ENCODE measurements around the gene PROX1.

The PROX1 gene

DNA sequence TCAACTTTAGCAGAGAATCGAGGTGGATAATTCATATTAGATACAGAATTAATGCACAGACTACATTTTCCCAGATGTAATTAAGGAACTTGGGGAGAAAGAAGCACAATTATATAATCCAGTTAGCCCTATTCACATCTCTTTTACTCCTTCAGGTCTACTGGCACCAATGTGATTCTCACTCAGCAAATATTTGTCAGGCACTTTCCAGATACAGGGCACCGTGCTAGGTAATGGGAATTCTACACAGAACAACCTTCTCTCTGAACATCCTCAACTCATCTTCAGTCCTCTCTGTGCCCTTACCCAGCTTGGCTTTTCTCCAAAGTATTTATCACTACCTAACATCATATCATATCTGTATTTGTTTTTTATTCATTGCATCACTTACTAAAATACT, 15.6 kb upstream of the PROX1 start:
- H3K4me1 ChIP-seq (ENCODE audit: control insufficient read depth in 1 of 2, insufficient read depth in 1 of 2, low read depth in 1 of 2, low read length in 1 of 2): no peaks in the 10 kb centered on the region
- no peaks in the 10 kb centered on the region for H3K36me3 ChIP-seq
- no peaks in the 10 kb centered on the region for H3K9me3 ChIP-seq
- TF ChIP-seq CTCF (IDR thresholded peaks at IDR 0.05): no peak
- H3K27me3 ChIP-seq: peaks cover 15% of the 10 kb centered on the region
- no peak overlapping the region for H3K4me3 ChIP-seq (ENCODE audit: low read depth in 1 of 2, low read length in 1 of 2)
- H3K27ac ChIP-seq: no peak overlapping the region

GRCh38 chr1:213973129-213973528, 14.6 kb upstream of the PROX1 start:
- no peaks in the 10 kb centered on the region for H3K36me3 ChIP-seq
- no peak overlapping the region for H3K4me3 ChIP-seq (ENCODE audit: low read depth in 1 of 2, low read length in 1 of 2)
- no peaks in the 10 kb centered on the region for H3K9me3 ChIP-seq
- H3K27ac ChIP-seq: no peak overlapping the region
- H3K4me1 ChIP-seq (ENCODE audit: control insufficient read depth in 1 of 2, insufficient read depth in 1 of 2, low read depth in 1 of 2, low read length in 1 of 2): no peaks in the 10 kb centered on the region
- TF ChIP-seq CTCF (IDR thresholded peaks at IDR 0.05): no peak
- peaks cover 25% of the 10 kb centered on the region for H3K27me3 ChIP-seq

- no peaks in the 10 kb centered on the region for H3K9me3 ChIP-seq
- TF ChIP-seq CTCF (IDR thresholded peaks at IDR 0.05): no peak
- no peaks in the 10 kb centered on the region for H3K4me1 ChIP-seq (ENCODE audit: control insufficient read depth in 1 of 2, insufficient read depth in 1 of 2, low read depth in 1 of 2, low read length in 1 of 2)
- H3K36me3 ChIP-seq: no peaks in the 10 kb centered on the region
- H3K4me3 ChIP-seq (ENCODE audit: low read depth in 1 of 2, low read length in 1 of 2): no peak overlapping the region
- no peak overlapping the region for H3K27ac ChIP-seq
- peaks cover 62% of the 10 kb centered on the region for H3K27me3 ChIP-seq
Observed at GRCh38 chr1:213976665-213977485, 10.9 kb upstream of the PROX1 start.

GRCh38 chr1:213977486-213977842, 10.3 kb upstream of the PROX1 start:
- no peak for TF ChIP-seq CTCF (IDR thresholded peaks at IDR 0.05)
- Histone ChIP-seq H3K4me3 (ENCODE audit: low read depth in 1 of 2, low read length in 1 of 2) (no peak overlapping the region), H3K36me3 (no peaks in the 10 kb centered on the region), H3K4me1 (ENCODE audit: control insufficient read depth in 1 of 2, insufficient read depth in 1 of 2, low read depth in 1 of 2, low read length in 1 of 2) (no peaks in the 10 kb centered on the region), H3K9me3 (no peaks in the 10 kb centered on the region), H3K27ac (no peak overlapping the region), H3K27me3 (peaks cover 68% of the 10 kb centered on the region)

GRCh38 chr1:213977909-213978308, 9.9 kb upstream of the PROX1 start:
- H3K36me3 ChIP-seq: no peaks in the 10 kb centered on the region
- H3K27me3 ChIP-seq: peaks cover 73% of the 10 kb centered on the region
- no peak for TF ChIP-seq CTCF (IDR thresholded peaks at IDR 0.05)
- H3K9me3 ChIP-seq: no peaks in the 10 kb centered on the region
- H3K4me3 ChIP-seq (ENCODE audit: low read depth in 1 of 2, low read length in 1 of 2): no peak overlapping the region
- no peaks in the 10 kb centered on the region for H3K4me1 ChIP-seq (ENCODE audit: control insufficient read depth in 1 of 2, insufficient read depth in 1 of 2, low read depth in 1 of 2, low read length in 1 of 2)
- H3K27ac ChIP-seq: no peak overlapping the region
